Measurements from ENCODE around the gene PCGF3.

PCGF3 gene

DNA sequence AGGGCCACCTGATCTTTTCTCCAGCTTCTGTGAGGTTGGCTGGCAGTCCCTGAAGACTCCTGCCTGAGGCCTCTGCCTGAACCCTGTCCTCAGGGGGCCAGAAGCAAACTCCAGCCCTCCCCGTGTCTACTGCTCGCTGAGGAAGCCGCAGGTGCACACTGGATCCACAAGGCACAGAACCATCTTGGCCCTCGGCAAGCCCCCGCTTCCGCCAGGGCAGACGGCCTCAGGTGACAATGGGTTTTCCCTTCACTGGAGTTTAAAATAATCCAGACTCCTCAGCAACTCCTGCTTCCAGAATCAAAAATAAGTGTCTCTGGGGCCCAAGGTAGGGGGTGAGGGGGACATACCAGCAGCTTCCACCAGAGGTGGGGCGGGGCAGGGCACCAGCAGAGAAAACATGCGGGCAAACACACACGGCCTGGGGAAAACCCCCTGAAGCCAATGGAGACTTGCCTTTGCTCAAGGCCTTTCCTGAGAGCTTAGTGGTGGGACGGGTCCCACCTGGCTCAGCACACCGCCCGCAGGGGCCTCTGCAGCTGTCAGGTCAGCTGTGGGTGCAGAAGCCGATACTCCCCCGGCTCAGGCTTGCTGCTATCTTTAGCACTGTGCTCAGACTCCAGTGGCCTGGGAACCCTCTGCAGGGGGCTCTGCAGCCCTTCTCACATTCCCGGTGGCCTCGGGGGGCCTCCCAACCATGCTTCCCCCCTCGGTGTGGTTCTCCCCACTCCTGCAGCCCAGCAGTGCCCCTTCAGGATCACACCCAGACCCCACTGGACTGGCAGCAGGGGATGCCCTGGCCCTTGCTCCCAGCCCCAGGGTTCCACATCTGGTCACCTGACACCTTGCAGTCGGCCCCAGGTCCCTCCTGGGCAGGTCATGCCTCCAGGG, 29.4 kb upstream of the PCGF3 start:
- peaks cover 2% of the 10 kb centered on the region for H3K36me3 Mint-ChIP-seq
- no peaks in the 10 kb centered on the region for H3K27me3 Mint-ChIP-seq
- H3K9me3 Mint-ChIP-seq (ENCODE audit: low read depth) = no peaks in the 10 kb centered on the region
- peaks cover 6% of the 10 kb centered on the region for H3K4me1 Mint-ChIP-seq (ENCODE audit: low read depth)
- no peak overlapping the region for H3K27ac Mint-ChIP-seq
- peak overlapping the region; percentile 56 for H3K4me3 Mint-ChIP-seq

DNA sequence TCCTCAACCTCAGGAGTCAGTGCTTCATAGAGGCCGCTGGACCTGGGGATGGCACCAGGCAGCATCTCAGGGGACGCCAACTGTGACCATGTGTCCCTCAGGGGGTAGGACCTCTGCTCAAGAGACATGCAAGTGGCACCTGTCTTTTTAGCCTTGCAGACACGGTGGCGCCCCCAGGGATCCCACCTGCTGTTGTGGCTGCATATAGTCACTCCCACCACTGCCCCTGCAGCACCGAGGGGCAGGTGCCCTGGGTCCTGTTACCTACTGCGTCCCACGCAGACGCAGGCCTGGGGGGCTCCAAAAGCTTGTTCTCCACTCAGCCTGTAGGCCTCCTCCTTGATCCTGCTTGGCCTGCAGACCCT, 28.8 kb upstream of the PCGF3 start:
- no peak overlapping the region for H3K4me3 Mint-ChIP-seq
- no peak overlapping the region for H3K27ac Mint-ChIP-seq

DNA sequence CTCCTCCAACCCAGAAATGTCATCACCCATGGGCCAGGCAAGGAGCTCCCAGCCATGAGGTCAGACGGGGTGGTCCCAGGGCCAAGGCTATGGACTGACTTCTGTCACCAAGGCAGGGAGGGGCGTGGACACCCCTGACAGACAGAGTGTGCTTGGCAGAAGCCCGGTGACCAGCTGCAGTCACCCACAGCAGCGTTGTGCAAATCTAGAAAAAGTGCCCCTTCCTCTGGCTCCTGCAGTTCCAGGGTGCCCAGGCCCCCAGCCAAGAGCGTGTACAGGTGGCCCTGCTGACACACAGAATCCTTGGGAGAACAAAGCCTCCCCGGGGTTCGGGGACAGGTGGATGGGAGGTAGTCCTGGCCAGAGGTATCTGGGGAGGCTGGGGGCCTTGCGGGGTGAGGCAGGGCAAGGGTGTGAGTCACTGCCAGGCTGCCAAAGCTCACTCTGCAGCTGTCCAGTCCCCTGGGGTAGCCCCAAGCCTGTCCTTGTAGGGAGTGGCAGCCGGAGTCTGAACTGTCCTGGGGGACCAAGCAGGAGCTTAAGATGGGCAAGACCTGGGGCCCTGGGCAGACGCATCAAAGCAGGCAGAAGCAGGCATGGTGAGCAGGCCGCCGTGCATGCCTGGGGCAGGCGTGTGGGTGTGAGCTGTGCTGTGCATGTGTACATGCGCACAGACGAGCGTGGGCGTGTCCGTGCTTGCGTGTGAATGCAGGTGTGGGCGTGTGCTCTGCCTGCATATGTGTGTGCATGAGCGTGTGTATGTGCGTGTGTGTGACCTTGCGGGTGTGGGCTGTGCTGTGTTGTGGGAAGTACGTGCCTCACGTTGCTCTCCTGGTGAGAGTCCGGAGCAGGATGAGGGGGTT, 28.0 kb upstream of the PCGF3 start:
- Mint-ChIP-seq H3K4me3 (no peak overlapping the region), H3K27ac (no peak overlapping the region), H3K27me3 (no peaks in the 10 kb centered on the region), H3K36me3 (peaks cover 2% of the 10 kb centered on the region), H3K9me3 (ENCODE audit: low read depth) (no peaks in the 10 kb centered on the region), H3K4me1 (ENCODE audit: low read depth) (peaks cover 6% of the 10 kb centered on the region)

More for the DNA sequence above, 28.8 kb upstream of the PCGF3 start:
- Mint-ChIP-seq H3K9me3 (ENCODE audit: low read depth) (no peaks in the 10 kb centered on the region), H3K27me3 (no peaks in the 10 kb centered on the region), H3K4me1 (ENCODE audit: low read depth) (peaks cover 6% of the 10 kb centered on the region), H3K36me3 (peaks cover 2% of the 10 kb centered on the region)

DNA sequence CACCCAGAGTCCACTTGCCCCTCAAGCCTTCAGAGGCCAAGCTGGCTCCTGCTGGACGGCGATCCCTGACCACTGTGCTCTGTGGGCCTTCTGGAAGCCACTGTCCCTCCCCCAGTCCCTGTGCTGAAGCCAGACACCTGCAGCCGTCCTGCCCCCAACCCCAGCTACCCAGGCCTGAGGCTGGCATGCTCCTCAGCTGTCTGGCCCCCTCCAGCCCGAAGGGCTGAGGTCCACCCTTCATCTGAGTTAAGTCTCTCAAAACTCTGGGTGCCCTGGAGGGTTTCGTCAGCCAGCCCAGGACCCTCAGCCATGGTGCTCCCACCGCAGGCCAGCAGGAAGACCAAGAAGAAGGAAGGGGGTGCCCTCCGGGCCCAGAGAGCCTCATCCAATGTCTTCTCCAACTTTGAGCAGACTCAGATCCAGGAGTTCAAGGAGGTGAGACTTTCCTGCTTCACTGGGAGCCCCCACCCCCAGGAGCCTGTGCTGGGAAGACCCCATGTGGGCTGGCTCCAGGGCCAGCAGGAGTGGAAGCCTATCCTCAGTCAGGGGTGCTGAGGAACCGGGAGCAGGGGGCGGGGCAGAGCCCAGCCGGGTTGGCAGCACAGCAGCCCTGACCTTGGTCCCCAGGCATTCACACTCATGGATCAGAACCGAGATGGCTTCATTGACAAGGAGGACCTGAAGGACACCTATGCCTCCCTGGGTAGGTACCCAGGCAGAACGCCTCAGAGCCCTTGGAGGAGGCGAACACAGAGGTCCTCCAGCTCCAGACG, 27.1 kb upstream of the PCGF3 start:
- H3K4me1 Mint-ChIP-seq (ENCODE audit: low read depth) = peaks cover 2% of the 10 kb centered on the region
- H3K36me3 Mint-ChIP-seq = no peaks in the 10 kb centered on the region
- no peak overlapping the region for H3K4me3 Mint-ChIP-seq
- H3K9me3 Mint-ChIP-seq (ENCODE audit: low read depth) = no peaks in the 10 kb centered on the region
- no peaks in the 10 kb centered on the region for H3K27me3 Mint-ChIP-seq
- H3K27ac Mint-ChIP-seq = no peak overlapping the region

DNA sequence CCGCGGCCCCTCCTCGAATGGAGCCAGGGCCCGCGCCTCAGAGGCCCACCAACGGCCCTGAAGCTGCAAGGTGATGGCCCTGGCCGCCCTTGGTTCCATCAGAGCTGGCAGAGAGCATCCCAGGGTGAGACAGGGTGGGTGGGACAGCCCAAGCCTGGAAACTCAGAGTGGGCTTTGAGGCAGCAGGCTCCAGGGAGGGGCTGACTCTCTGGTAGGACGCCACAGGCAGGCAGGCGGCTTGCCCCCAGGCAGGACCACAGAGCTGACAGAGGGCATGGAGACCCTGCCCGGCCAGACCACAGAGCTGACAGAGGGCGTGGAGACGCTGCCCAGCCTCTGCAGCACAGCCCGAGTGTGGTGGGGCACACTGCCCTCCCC, 26.5 kb upstream of the PCGF3 start:
- H3K4me1 Mint-ChIP-seq (ENCODE audit: low read depth) = peaks cover 2% of the 10 kb centered on the region
- no peaks in the 10 kb centered on the region for H3K36me3 Mint-ChIP-seq
- H3K27ac Mint-ChIP-seq = no peak overlapping the region

DNA sequence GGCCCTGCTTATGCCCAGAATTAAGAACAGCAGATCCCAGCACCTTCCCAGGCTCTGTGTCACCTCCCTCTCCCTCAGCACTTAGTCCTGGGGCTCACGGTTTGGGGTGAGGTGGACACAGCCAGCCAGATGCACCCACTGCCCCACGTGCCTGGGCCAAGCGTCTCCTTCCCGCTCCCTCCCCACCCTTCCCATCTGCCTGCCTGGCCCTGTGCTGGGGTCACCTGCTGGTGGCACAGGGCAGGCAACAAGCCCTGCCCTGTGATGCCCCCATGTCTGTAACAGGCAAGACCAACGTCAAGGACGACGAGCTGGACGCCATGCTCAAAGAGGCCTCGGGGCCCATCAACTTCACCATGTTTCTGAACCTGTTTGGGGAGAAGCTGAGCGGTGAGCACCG, 26.0 kb upstream of the PCGF3 start:
- Mint-ChIP-seq H3K9me3 (ENCODE audit: low read depth) (no peaks in the 10 kb centered on the region), H3K4me1 (ENCODE audit: low read depth) (peaks cover 2% of the 10 kb centered on the region), H3K4me3 (no peak overlapping the region), H3K36me3 (no peaks in the 10 kb centered on the region), H3K27ac (no peak overlapping the region), H3K27me3 (no peaks in the 10 kb centered on the region)

More for the DNA sequence above, 26.5 kb upstream of the PCGF3 start:
- Mint-ChIP-seq H3K27me3 (no peaks in the 10 kb centered on the region), H3K9me3 (ENCODE audit: low read depth) (no peaks in the 10 kb centered on the region), H3K4me3 (peak overlapping the region; percentile 5)

DNA sequence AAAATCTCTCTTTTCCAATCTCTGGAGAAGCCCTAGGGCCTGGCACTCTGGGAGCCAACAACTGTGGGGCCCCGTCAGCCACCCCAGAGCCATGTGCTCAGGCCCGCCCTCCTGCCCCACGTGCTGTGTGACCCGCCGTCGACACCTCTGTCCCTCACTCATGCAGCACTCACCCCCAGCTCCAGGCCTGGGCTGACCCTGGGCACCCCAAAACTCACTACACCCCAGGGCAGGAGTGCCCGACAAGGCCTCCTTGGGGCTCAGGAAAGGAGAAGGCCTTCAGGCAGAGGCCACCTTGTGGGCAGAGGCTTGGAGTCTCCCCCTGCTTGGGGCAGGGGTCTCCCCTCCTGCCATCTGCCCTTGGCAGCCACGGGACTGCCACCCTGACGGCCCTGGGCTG, 25.5 kb upstream of the PCGF3 start:
- Mint-ChIP-seq H3K27me3 (peaks cover 1% of the 10 kb centered on the region), H3K4me1 (ENCODE audit: low read depth) (peaks cover 3% of the 10 kb centered on the region), H3K36me3 (no peaks in the 10 kb centered on the region), H3K9me3 (ENCODE audit: low read depth) (no peaks in the 10 kb centered on the region), H3K27ac (no peak overlapping the region), H3K4me3 (peak overlapping the region; percentile 49)

DNA sequence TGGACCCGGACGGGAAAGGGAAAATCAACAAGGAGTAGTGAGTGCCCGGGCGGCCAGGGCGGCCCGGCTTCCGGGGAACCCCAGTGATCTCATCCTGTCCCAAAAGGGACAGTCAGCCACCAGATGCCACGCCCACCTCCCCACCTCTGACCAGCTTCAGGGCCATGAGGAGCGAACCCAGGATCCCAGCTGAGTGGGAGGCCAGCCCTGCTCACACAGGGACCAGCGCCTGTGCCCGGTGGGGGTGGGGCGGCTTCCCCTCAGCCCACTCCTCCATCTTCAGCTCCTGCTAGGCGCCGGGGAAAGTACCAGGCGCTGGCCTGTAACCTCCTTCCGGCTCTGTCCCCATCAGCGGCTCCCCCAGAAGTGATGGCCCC, 25.1 kb upstream of the PCGF3 start:
- peaks cover 4% of the 10 kb centered on the region for H3K4me1 Mint-ChIP-seq (ENCODE audit: low read depth)
- H3K27me3 Mint-ChIP-seq = peaks cover 4% of the 10 kb centered on the region
- no peaks in the 10 kb centered on the region for H3K36me3 Mint-ChIP-seq
- no peak overlapping the region for H3K27ac Mint-ChIP-seq
- H3K4me3 Mint-ChIP-seq = peak overlapping the region; percentile 49
- H3K9me3 Mint-ChIP-seq (ENCODE audit: low read depth) = no peaks in the 10 kb centered on the region

DNA sequence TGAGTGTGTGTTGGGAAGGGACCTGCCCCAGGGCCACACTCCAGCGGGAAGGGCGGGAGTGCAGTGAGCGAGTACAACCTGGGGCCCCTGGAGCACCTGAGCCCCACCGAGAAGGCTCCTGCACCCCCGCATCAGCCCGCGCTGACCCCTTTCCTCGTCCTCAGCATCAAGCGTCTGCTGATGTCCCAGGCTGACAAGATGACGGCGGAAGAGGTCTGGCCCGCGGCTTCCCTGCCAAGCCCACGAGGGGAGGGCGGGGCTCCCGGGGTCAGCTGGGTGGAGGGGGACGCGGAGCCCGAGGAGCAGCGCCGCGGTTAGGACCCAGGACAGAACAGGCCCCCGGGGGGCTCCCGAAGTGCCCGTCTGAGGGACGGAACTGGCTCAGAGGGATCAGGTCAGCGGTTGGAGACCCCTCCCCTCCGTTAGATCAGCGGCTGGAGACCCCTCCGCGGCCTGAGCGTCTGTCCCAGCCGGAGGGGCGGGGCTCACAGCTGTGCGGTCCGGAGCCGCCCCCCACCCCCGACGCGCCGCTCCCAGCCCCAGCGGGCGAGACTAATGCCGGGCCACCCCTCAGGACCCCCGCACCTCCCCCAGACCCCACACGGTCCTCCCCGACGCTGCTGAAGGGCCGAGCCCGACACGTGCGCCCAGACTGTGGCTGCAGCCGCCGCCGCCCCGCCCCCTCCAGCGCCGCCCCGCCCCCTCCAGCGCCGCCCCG, 24.5 kb upstream of the PCGF3 start:
- H3K4me1 Mint-ChIP-seq (ENCODE audit: low read depth) = peaks cover 2% of the 10 kb centered on the region
- peaks cover 4% of the 10 kb centered on the region for H3K27me3 Mint-ChIP-seq
- H3K36me3 Mint-ChIP-seq = no peaks in the 10 kb centered on the region
- H3K9me3 Mint-ChIP-seq (ENCODE audit: low read depth) = no peaks in the 10 kb centered on the region
- no peak overlapping the region for H3K27ac Mint-ChIP-seq
- H3K4me3 Mint-ChIP-seq = peak overlapping the region; percentile 49

DNA sequence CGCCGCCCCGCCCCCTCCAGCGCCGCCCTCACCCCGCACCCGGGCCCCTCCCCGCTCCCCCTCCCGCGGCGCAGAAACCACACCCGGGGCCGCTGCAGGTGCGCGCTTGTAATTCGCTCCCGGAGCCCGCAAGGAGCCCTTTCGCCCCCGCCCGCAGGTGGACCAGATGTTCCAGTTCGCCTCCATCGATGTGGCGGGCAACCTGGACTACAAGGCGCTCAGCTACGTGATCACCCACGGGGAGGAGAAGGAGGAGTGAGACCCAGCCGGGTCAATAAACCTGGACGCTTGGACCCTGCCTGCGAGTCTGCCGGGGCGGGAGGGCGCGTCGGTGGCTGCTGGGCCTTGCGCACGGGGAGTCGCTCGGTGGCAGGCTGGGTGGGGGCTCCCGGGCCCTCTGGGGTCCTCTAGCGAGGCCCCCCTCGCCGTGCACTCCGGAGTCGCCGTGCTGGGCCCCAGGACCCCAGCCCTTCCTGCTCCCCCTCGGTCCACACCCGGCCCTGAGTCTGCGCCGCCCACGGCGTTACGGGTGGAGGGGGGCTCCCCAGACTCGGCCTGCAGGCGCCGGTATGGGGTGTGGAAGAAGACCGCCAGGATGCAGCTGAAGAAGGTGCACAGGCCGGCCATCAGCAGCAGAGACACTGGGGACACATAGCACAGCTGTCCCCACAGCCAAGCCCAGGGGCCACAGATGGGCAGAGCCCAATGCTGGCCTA, 23.7 kb upstream of the PCGF3 start:
- H3K4me3 Mint-ChIP-seq = no peak overlapping the region
- no peaks in the 10 kb centered on the region for H3K36me3 Mint-ChIP-seq
- H3K9me3 Mint-ChIP-seq (ENCODE audit: low read depth) = no peaks in the 10 kb centered on the region
- no peak overlapping the region for H3K27ac Mint-ChIP-seq
- H3K27me3 Mint-ChIP-seq = peaks cover 4% of the 10 kb centered on the region
- H3K4me1 Mint-ChIP-seq (ENCODE audit: low read depth) = peaks cover 2% of the 10 kb centered on the region

DNA sequence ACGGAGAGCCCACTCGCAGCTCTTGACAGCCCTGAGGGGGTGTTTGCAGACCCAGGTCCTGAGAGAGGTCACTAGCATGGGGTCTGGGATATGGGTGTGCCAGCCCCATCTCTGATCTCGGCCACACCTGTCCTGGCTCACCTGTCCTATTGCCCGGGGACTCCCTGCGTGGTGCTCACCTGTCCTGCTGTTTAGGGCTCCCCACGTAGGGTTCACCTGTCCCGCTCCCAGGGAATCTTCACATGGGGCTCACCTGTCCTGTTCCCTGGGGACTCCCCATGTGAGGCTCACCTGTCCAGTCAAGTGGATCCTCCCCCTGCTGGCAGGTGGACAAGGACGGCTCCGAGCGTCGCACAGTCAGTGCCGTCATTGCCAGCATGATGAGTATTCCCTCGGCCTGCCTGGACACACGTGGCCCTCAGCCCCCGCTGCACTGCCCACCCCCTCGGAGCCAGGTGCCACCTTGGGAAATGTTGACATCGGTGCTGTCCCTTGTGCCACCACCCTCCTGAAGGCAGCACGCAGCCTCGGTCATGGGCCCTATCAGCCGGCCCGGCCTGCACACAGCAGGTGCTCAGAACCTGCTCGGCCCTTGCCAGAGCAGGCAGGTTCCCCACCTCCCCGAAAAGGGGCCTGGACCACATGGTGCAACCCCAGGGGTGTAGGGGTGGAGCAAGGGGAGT, 23.0 kb upstream of the PCGF3 start:
- no peaks in the 10 kb centered on the region for H3K36me3 Mint-ChIP-seq
- no peak overlapping the region for H3K27ac Mint-ChIP-seq
- peak overlapping the region; percentile 7 for H3K4me3 Mint-ChIP-seq
- H3K9me3 Mint-ChIP-seq (ENCODE audit: low read depth) = no peaks in the 10 kb centered on the region
- H3K4me1 Mint-ChIP-seq (ENCODE audit: low read depth) = peaks cover 3% of the 10 kb centered on the region
- H3K27me3 Mint-ChIP-seq = peaks cover 5% of the 10 kb centered on the region

DNA sequence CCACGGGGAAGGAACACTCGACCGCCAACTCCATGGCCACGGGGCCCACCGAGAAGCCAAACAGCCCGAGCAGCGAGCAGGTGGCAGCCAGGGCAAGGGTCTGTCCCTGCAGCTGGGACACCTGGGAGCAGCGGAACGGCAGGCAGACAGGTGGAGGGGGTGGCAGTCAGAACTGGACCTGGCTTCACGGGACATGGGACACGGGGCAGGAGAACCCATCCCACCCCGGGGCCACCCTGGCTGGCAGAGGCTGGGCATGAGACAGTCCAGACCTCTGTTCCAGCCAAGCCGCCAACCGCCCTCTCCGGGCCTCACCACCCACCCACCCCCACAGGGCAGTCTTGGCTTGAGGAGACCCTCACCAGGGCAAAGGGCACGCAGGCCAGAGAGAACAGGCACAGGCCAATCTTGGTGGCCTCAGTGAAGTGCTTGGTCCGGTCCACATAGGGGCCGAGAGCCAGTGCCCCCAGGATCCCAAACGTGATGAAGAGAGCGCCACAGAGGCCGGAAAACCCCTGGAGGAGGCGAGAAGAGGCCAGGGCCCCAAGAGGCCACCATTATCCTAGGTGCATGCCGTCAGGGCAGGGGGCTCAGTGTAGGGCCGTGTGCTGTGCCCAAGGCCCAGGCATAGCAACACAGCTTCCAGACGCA, 22.3 kb upstream of the PCGF3 start:
- Mint-ChIP-seq H3K27ac (no peak overlapping the region), H3K27me3 (peaks cover 6% of the 10 kb centered on the region), H3K4me1 (ENCODE audit: low read depth) (peaks cover 4% of the 10 kb centered on the region), H3K36me3 (no peaks in the 10 kb centered on the region), H3K4me3 (no peak overlapping the region), H3K9me3 (ENCODE audit: low read depth) (no peaks in the 10 kb centered on the region)

DNA sequence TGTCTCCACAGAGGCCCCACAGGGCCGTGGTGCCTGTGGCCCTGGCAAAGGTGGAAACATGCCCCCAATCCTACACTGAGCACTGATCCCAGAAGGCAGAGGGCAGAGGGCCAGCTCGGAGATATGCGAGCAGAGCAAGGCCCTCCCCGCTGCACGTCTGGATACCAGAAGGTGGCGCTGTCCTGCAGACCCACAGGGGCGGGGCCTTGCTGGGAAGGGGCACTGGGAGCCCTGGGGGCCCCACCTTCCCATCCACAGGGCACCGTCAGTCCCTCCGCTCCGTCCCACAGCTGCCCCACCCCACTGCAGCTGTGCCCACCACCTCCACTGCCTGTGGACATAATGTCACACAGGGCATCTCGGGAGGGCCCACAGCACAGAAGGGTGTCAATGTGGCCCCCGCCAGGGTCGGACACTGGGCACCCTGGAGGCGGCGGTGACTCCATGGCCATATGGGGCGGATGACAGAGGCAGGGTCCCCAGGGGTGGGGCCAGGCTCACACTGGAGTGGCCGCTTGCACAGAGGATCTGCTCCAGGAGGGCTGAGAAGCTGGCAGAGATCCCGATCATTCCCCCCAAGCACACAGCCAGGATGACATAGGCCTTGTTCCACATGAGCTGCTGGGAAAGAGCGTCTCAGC, 21.5 kb upstream of the PCGF3 start:
- H3K4me3 Mint-ChIP-seq = no peak overlapping the region
- H3K27ac Mint-ChIP-seq = no peak overlapping the region
- peaks cover 4% of the 10 kb centered on the region for H3K4me1 Mint-ChIP-seq (ENCODE audit: low read depth)
- no peaks in the 10 kb centered on the region for H3K36me3 Mint-ChIP-seq
- H3K9me3 Mint-ChIP-seq (ENCODE audit: low read depth) = no peaks in the 10 kb centered on the region
- peaks cover 6% of the 10 kb centered on the region for H3K27me3 Mint-ChIP-seq

All from activated naive CD8-positive, alpha-beta T cell (primary cell).